ENCODE measurements around the gene ADAR.

The ADAR gene

GRCh38 chr1:154616659-154617345 is 8.8 kb upstream of the ADAR start:
- in situ Hi-C loops (cut with MboI; ENCODE audit: low sequenced_read_pairs): no loop called here

- in situ Hi-C loops (cut with MboI; ENCODE audit: low sequenced_read_pairs): no loop called here
Measured at GRCh38 chr1:154615411-154615810, 7.4 kb upstream of the ADAR start.

GRCh38 chr1:154614901-154615300 is 6.9 kb upstream of the ADAR start:
- in situ Hi-C loops (cut with MboI; ENCODE audit: low sequenced_read_pairs): no loop called here

- in situ Hi-C loops (cut with MboI; ENCODE audit: low sequenced_read_pairs): no loop called here
Measured at GRCh38 chr1:154614247-154614646, 6.3 kb upstream of the ADAR start.

- in situ Hi-C loops (cut with MboI; ENCODE audit: low sequenced_read_pairs): no loop called here
Measured at GRCh38 chr1:154611150-154611862, 3.3 kb upstream of the ADAR start.

- in situ Hi-C loops (cut with MboI; ENCODE audit: low sequenced_read_pairs): no loop called here
Measured at GRCh38 chr1:154609398-154610380, 1.7 kb upstream of the ADAR start.

GRCh38 chr1:154608397-154609270 is 648 bp upstream of the ADAR start:
- in situ Hi-C loops (cut with MboI; ENCODE audit: low sequenced_read_pairs): no loop called here

GRCh38 chr1:154607106-154607608 is 829 bp downstream of the ADAR start:
- in situ Hi-C loops (cut with MboI; ENCODE audit: low sequenced_read_pairs): no loop called here

- in situ Hi-C loops (cut with MboI; ENCODE audit: low sequenced_read_pairs): no loop called here
Measured at GRCh38 chr1:154605534-154605933, 2.5 kb downstream of the ADAR start.

GRCh38 chr1:154603317-154603716 is 4.7 kb downstream of the ADAR start:
- in situ Hi-C loops (cut with MboI; ENCODE audit: low sequenced_read_pairs): no loop called here

- in situ Hi-C loops (cut with MboI; ENCODE audit: low sequenced_read_pairs): no loop called here
Measured at GRCh38 chr1:154599658-154600057, 8.3 kb downstream of the ADAR start.

- in situ Hi-C loops (cut with MboI; ENCODE audit: low sequenced_read_pairs): no loop called here
Measured at GRCh38 chr1:154598871-154599635, 8.9 kb downstream of the ADAR start.

- in situ Hi-C loops (cut with MboI; ENCODE audit: low sequenced_read_pairs): no loop called here
Measured at GRCh38 chr1:154595621-154596020, 12.4 kb downstream of the ADAR start.

- in situ Hi-C loops (cut with MboI; ENCODE audit: low sequenced_read_pairs): no loop called here
Measured at GRCh38 chr1:154594811-154595210, 13.2 kb downstream of the ADAR start.

GRCh38 chr1:154593390-154593789 is 14.6 kb downstream of the ADAR start:
- in situ Hi-C loops (cut with MboI; ENCODE audit: low sequenced_read_pairs): no loop called here

GRCh38 chr1:154591206-154591605 is 16.8 kb downstream of the ADAR start:
- in situ Hi-C loops (cut with MboI; ENCODE audit: low sequenced_read_pairs): no loop called here

GRCh38 chr1:154590756-154591155 is 17.2 kb downstream of the ADAR start:
- in situ Hi-C loops (cut with MboI; ENCODE audit: low sequenced_read_pairs): no loop called here

- in situ Hi-C loops (cut with MboI; ENCODE audit: low sequenced_read_pairs): no loop called here
Measured at GRCh38 chr1:154589780-154590179, 18.2 kb downstream of the ADAR start.

- in situ Hi-C loops (cut with MboI; ENCODE audit: low sequenced_read_pairs): no loop called here
Measured at GRCh38 chr1:154586641-154587040, 21.3 kb downstream of the ADAR start.
